ENCODE results near the gene SLC7A9.
"Not testable (repeated sequence)": the region's sequence is repeated elsewhere in the genome, so short reads cannot be mapped to it uniquely, and the experiment has no call there.

SLC7A9 gene

DNA sequence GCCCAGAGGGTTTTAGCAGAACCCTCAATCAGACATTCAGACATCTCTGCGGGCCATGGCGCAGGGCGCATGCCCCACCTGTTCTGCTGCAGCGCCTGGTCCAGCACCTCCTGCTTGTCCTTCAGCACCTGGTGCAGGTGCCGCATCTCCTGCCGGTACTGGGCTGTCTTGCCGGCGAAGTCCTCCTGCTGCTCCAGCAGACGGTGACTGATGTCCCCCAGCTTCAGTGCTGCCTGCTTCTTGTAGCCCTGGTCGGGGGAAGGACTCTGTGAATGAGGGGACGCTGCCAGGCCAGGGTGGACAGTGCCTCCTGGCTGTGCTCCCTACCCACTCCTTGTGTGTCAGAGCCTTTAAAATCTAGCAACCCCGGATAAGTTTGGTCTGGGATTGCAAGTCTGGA, 12.2 kb upstream of the SLC7A9 start:
- DNase-seq = no peak

DNA sequence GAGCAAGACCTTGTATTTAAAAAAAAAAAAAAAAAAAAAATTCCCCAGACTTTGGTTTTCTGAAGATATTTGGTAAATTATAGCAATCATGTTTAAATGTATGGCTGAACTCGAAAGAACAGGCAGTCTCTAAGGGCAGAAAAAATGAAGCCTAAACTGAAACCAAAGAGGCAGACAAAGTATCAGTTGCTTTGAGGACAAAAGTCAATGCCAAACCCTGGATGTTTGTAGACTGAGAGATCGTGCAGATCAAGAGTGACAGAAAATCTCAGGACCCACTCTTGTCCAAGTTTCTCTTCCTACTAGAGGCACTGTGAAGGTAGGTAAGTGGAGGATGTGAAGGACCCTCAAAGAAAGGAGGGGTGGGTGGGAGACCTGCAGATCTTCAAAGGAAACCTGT, 11.1 kb upstream of the SLC7A9 start:
- no peak for DNase-seq

DNA sequence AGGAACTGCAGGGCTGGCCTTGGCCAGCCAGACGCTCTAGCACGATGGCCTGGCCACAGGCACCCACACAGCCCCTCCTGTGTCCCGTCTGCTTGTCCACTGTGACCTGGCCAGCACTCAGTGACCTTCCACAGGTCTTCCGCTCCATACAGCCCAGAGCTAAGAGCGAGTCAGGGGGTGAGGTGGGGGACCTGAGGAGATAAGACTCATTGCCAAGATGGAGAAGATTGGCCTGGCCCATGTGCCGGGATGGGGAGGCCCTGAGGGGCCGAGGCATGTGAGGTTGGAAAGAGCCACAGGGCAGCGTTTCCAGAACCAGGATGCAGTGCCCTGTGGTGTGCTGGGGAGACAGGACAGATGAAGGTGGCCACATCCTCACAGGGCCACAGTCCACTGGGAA, 10.2 kb upstream of the SLC7A9 start:
- no peak for DNase-seq

DNA sequence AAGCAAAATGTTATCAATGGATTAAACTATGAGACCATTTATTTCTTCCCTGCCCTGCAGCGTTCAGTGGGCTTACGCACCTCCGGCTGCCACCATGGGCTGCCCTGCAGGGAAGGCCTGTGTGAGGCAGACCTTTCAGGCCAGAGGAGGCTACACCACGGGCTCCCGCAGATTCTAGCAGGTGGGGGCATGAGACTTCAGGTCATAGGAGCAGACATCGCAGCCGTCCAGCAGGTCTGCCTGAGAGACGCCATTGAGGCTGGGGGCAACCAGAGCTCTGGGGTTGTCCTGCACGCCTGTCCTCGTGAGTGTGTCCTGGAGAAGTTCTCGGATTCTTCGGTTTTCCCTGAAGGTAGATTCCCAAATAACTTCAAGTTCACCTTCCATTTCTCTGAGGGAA, 9.4 kb upstream of the SLC7A9 start:
- DNase-seq = no peak

DNA sequence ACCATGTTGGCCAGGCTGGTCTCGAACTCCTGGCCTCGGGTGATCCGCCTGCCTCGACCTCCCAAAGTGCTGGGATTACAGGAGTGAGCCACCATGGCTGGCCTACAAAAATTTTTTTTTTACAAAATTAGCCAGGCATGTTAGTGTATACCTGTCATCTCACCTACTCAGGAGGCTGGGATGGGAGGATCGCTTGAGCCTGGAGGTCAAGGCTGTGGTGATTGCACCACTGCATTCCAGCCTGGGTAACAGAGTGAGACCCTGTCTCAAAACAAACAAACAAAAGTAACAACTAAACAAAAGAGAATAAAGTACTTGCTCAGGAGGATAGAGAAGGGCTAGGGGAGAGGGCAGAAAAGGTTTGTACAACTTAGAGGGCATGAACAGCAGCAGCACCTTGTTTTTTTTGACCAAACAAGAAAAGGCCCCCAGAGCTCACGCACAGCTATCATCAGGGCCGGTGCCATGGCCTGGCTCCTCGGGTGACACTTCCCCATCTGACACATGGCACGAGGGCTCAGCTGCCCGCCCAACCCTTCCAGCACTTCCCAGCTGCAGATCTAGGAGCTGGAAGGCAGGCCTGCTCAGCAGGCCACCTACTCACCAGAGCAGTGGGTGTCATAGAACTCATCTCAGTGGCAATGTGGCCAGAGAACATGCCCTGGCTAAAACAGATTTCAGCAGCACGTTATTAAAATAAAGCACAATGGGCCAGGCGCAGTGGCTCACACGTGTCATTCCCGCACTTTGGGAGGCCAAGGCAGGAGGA, 8.6 kb upstream of the SLC7A9 start:
- no peak for DNase-seq

DNA sequence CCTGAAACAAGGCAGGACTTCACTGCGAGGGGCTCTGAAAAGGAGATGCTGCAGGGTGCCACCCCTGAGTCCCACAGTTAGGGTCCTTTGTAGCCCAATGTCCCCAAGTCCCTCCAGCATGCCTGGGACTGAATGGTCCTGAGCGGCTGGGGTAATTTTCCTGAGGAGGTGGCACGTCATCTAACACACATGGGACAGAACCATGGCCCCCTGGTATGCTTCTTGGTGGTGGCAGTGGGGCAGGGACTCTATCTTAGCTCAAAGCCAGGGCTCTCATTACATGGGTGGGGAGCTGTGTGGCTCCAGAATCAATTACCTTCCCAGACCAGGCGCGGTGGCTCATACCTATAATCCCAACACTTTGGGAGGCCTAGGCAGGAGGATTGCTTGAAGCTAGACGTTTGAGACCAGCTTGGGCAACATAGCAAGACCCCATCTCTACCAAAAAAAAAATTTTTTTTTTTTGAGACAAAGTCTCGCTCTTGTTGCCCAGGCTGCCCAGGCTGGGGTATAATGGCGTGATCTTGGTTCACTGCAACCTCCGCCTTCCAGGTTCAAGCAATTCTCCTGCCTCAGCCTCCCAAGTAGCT, 7.9 kb upstream of the SLC7A9 start:
- DNase-seq = no peak

DNA sequence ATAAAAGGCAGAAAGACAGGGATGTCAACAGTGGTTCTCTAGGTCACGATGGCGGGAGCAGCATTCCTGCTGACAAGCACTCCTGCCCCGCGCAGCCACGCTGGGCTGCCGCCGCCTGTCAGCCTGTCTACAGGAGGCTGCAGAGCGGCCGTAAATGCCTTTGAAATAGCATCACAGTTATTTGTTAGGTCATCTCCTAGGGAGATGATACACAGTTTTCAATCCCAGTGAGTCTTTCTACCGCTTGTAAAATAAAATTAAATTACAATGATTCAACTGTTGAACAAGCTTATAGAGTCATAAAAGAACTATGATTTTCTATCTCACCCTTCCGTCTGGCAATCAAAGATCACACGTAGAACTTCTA, 7.3 kb upstream of the SLC7A9 start:
- no peak for DNase-seq

DNA sequence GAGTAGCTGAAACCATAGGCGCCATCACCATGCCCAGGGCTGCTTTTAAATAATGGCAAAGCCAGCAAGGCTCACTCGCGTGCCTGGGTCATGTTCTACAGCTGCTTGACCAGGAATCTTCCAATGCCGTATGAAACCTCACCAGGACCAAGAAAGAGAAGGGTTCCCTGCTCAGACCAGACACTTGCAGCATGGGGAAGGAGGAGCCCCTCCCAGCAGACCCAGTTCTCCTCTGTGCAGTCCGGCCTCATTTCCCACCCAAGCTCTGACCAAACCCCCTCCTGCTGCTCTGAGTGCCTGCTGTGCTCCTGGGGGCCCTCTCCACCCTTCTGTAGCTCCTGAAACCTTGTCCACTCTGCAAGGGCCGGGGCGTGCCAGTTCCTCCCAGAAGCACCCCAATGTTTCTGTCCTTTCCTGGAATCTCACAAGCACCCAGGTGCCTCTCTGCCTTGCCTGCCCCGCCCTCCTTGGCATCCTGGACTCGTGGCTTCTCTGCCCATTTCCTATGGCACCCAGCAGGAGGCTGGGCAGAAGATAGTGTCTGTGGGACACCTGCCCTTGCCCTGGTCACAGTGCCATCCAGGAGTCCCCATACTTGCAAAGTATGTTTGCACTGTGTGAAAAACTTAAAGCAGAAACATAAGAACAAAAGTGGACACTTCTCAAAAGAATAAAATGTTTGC, 6.8 kb upstream of the SLC7A9 start:
- DNase-seq = no peak

DNA sequence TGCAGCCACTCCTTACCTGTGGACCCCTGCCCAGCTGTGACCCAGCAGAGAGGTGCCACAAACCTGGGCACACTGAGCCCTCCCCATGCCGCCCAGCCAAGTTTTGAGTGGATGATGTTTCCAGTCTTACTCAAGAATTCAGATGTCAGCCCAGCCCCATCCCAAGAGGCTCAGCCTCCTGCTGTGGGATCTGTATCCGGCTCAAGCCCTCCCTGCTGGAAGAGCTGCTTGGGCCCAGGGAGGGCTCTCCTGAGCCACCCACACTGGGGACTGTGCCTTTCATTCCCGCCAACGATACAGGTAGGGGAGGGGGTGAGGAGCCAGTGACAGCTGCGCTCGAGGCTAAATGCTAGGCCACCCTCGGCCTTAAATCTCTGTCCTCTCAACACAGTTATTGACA, 5.9 kb upstream of the SLC7A9 start:
- no peak for DNase-seq

DNA sequence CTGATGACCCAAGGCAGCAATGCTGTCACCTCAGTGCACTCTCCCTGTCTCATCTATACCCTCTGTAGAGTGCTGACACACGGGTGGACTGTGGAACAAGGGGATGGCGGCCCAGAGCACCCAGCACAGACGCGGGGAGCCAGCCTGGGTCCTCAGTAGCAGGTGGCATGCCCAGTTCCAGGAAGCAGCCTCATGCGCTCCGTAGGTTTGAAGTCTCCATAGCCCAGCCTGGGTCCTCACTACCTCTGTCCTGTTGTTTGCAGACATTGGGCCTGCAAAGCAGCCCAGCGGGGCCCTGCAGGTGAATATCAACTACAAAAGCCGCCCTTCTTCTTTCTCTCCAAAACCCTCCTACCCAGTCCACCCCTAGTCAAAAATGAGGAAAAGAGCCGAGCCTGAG, 5.0 kb upstream of the SLC7A9 start:
- DNase-seq = no peak

DNA sequence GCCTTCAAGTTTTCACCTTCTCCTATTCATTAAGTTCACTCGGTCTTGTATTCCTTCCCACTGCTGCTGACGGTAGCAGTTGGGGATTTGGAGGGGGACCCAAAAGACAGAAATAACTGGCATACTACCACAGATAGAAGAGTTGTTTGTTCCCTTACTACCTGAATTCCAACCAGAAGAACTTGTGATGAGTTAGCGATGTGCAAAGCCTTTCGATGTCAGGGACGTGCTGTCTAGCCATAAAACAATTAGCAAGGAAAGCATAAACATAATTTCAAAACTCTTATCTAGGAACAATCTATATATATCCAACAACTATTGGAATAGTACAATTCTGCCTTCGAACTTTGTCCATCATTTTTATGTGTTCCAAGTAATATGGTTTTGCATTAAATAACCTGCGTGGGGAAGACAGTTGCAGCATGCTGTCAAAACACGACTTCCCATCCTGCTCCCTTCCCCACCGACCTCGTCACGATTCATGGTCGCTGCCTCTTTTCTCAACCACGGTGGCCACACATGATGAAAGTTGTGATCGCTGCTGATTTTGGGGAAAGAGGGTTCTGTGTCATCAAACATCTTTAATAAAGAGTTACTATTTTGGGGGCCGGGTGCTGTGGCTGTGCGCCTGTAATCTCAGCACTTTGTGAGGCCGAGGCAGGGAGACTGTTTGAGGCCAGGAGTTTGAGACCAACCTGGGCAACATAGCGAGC, 3.8 kb upstream of the SLC7A9 start:
- DNase-seq = no peak

DNA sequence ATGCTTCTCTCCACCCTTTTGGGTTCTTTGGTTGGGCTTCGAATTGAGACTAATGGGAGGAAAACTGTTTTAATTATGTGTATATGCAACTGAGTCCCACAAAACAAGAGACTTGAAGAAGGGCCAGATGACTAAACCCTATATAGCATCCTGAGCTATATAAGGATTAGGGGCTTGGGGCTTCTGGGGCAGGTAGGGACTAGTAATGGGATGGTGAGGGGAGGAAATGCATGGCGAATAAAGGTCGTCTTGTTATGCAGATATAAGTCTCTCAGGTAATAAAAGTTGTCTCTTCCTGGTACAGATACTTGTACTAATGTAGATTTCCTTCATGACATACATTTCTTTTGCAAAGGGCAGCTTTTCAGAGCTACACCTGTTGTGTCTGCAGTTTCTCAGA, 2.8 kb upstream of the SLC7A9 start:
- no peak for DNase-seq

DNA sequence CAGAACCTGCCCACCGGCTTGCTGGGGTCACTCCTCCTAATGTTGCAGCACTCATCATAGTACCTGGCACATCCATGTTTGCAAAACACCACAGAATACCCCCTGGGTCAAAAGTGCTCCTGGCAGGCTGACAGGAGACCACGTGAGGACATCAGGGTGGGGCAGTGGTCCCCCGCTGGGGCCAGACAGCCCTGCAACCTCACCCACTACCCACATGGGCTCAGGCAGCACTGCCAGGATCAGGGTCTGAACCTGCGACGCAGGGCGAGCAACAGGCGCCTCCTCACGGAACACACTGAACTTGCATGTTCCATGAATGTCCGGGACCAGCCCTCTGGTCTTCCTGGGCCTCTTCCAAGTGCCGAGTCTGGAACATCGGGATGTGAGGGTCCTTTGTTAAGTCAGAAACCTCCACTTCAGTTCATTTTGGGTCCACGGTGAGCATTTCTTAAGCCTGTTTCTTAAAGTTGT, 1.4 kb upstream of the SLC7A9 start:
- no peak for DNase-seq

DNA sequence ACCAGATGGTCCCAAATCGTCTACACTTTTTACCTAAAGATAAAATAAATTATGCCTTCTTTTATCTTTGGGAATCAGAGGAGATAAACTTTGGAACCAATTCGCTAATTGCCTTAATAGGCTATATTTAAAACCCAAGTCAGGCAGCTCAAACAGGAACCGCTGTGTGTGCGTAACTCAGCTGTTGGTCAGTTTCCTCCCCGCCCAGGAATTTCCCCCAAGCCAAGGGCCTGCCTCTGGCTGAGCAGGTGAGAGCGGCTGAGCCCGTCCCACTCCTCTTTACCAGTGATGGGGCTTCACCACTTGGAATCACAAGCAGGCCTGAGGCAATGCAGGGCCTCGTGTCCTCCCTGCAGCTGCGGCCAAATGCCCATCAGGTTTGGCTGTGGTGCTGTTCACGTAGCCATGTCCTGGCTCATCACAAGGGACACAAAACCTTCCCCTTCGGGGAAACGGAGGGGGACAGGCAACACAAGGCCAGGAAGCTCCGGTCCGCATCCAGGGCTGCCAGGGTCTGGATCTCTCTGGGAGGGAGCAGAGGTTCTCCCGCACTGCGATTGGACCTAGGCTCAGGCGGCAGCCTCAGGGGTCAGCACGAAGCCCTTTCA, 503 bp upstream of the SLC7A9 start:
- DNase-seq = no peak

DNA sequence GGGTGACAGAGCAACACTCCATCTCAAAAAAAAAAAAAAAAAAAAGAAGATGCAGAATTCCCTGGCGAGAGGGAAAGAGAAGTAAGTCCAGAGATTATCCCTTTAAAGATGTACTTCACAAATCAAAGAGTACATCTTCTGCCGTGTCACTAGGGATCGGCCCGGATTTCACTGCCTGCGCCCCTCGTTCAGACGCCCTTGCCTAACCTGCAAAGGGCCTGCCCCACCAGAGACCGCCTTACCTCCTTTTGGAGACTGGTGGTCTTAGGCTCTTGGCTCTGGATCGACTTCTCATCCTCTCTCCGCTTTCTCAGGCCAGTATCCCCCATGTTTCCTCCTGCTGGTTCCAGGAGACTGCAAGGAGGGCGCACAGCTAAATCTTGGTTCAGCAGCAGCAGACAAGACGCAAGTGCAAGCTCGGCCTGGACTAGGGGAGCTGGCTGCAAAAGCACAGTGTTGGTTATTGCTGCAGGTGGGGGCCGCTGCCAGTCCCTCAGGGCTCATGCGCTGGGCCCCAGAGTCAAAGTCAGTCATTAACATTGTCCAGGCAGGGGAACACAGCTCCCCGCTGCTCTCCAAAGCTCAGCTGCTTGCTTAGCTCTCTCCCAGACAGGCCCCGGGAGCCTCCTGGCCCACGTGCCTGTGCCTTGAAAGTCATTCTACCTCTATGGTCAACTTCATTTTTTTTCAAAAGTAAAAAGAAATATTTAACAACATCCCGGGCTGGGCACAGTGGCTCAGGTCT, 1.2 kb downstream of the SLC7A9 start:
- DNase-seq = no peak

DNA sequence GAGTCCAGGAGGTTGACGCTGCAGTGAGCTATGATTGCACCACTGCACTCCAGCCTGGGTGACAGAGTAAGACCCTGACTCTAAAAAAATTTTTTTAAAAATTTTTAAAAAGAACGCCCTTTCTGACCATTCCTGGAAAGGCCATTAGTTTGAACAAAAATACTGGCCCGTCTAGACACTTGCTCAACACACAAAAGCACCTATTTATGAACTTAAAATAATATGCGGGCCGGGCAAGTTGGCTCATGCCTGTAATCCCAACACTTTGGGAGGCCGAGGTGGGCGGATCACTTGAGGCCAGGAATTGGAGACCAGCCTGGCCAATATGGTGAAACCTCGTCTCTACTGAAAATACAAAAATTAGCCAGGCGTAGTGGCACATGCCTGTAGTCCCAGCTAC, 2.1 kb downstream of the SLC7A9 start:
- DNase-seq = not testable (repeated sequence)

DNA sequence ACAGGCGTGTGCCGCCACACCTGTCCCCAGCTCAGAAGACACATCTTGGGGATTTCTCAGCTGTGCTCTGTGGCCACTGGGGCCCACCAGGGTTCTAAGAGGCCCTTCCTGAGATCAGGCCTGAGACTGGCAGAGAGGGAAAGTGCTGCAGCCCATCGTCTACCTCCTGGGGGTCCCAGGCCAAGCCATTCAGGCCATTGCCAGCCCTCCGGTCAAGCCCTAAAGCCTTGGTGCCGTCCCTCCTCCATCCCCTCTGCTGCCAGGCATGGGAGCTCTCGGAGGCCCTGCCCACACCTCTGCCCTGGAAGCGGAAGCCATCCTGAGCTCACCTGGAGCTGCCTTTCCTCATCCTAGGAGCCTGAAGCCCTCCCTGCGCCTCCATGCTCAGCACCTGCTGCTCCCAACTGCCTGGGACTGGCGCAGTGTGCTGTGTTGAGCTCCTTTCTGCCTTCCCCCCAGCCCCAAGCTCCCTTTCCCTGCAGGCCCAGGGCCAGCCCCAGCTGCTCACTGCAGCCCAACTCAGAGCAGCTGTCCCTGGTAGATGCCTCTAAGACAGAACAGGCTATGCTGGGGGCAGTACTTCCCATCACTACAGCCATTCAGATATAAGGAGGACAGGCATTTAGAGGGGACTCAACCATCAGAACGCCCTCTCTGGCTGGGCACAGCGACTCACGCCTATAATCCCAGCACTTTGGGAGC, 2.9 kb downstream of the SLC7A9 start:
- no peak for DNase-seq

DNA sequence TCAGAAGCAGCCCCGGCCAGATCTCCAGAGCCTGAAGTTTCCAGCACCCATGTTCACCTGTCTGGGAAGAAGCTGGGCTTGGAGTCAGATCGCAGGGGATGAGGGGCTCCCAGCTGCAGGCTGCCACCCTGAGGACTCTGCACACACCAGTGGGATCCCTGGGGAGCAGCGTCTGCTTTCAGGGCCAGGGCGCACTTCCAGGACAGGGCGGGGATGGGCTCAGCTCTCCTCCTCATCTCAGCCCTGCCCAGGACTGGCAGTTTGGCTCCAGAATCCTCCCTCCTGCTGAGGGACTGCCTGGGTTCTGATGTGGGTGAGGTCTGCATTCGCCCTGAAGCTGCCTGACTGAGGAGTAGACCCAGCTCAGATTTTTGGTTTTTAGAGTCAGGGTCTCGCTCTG, 3.5 kb downstream of the SLC7A9 start:
- DNase-seq = no peak

DNA sequence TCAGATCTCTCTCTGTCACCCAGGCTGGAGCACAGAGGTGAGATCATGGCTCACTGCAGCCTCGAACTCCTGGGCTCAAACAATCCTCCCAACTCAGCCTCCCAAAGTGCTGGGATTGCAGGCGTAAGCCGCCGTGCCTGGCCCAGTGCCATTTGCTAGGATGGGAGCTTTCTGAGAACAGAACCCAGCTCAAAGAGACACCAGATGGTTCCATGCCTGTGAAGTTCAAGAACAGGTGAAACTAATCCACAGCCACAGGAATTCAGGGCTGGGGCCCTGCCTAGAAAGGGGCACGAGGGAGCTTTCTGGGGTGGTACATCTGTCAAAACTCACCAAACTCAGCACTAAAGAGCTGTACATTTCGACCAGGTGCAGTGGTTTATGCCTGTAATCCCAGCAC, 4.2 kb downstream of the SLC7A9 start:
- no peak for DNase-seq

DNA sequence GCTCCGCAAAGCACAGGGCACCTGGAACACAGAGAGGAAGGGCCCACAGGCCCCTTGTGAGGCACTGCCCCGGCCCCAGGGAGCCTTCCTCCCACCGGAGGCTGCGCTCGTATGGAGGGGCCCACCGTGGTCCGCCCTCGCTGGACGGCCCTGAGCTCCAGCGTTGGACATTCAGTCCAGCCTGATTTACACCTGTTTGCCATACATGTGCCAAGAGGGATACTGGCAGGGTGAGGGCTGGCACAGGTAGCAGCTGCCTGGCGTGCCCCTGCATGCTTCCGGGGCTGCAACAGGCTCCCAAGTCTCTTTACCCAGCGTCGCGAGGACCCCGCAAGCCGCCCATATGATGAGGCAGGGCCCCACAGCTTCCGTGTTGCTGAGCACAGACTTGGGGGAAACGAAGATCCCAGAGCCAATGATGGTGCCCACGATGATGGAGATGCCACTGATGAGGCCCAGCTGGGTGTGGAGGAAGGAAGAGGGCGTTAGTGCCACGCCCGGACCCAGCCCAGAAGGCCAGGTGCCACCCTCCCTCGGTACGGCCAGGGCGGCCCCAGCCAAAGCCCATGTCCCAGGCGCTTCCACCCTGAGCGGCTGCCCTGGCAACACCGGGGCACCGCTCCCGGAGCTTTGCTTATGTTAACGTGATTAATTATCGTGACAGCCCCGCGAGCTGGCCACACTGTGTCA, 5.1 kb downstream of the SLC7A9 start:
- no peak for DNase-seq

DNA sequence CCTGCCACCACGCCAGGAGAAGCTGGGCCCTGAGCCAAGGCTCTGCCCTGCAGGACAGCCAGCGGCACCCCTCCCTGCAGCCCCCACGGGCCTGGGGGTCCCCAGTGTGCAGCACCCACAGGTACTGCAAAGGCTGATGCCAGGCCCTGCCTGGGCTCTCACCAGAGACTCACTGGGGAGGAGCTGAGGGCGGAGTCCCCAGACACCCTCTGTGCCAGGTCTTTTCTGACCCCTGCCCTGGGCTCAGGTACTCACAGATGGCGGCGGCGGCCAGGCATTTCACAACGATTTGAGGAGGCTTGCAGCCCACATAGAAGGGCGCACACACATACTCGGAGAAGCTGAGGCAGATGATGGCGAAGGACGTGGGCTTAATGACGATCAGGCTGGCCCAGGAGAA, 5.7 kb downstream of the SLC7A9 start:
- no peak for DNase-seq

Measured in CD4-positive, alpha-beta T cell treated with Interleukin-4 for 4 hours (primary cell).